Mesendoderm (in vitro differentiated cells): ENCODE data around the gene UMOD.
"Not testable (repeated sequence)": the region's sequence is repeated elsewhere in the genome, so short reads cannot be mapped to it uniquely, and the experiment has no call there.

Experiments
- DNase-seq: peaks from one replicate; pipeline ENCODE4 v3.0.0; 2013
- H2AK5ac ChIP-seq: 2 replicates; pipeline ENCODE4 v1.6.1; 2013; ENCODE audit warnings: low read length, inconsistent platforms
- H2BK120ac ChIP-seq: 2 replicates; pipeline ENCODE4 v1.6.1; 2013; ENCODE audit warnings: low read depth, mild to moderate bottlenecking, low read length, moderate library complexity, mixed read lengths
- H2BK15ac ChIP-seq: replicated peaks from 2 replicates; pipeline ENCODE4 v1.6.1; 2013; ENCODE audit warnings: low read depth, mild to moderate bottlenecking, moderate library complexity
- H2BK5ac ChIP-seq: 2 replicates; pipeline ENCODE4 v1.6.1; 2013; ENCODE audit warnings: low read length, inconsistent platforms
- H3K18ac ChIP-seq: 2 replicates; pipeline ENCODE4 v1.6.1; 2013; ENCODE audit warnings: mild to moderate bottlenecking, low read length, mixed read lengths
- H3K23ac ChIP-seq: one replicate; pipeline ENCODE4 v1.6.1; 2013; ENCODE audit warnings: low read length
- H3K27ac ChIP-seq: 2 replicates; pipeline ENCODE4 v1.5.1; 2013; ENCODE audit warnings: low read depth, mild to moderate bottlenecking, inconsistent platforms, low read length, moderate library complexity
- H3K27me3 ChIP-seq: 2 replicates; pipeline ENCODE4 v1.6.1; 2013; ENCODE audit warnings: low read length, control low read depth, mild to moderate bottlenecking, inconsistent platforms; ENCODE audit not compliant: insufficient read depth, poor library complexity
- H3K36me3 ChIP-seq: 2 replicates; pipeline ENCODE4 v1.6.1; 2013; ENCODE audit warnings: low read length, inconsistent platforms; ENCODE audit not compliant: control insufficient read depth, insufficient read depth
- H3K4ac ChIP-seq: one replicate; pipeline ENCODE4 v1.6.1; 2013; ENCODE audit warnings: low read depth, mild to moderate bottlenecking, low read length, moderate library complexity
- H3K4me1 ChIP-seq: 2 replicates; pipeline ENCODE4 v1.6.1; 2013; ENCODE audit warnings: low read depth, low read length, inconsistent platforms; ENCODE audit not compliant: control insufficient read depth
- H3K4me2 ChIP-seq: 2 replicates; pipeline ENCODE4 v1.6.1; 2013; ENCODE audit warnings: low read length
- H3K4me3 ChIP-seq: 2 replicates; pipeline ENCODE4 v1.5.1; 2013; ENCODE audit warnings: mild to moderate bottlenecking, low read length
- H3K56ac ChIP-seq: one replicate; pipeline ENCODE4 v1.6.1; 2013; ENCODE audit warnings: low read length
- H3K79me1 ChIP-seq: 2 replicates; pipeline ENCODE4 v1.6.1; 2013; ENCODE audit warnings: low read length, inconsistent platforms
- H3K79me2 ChIP-seq: 2 replicates; pipeline ENCODE4 v1.6.1; 2013; ENCODE audit warnings: mild to moderate bottlenecking, low read length; ENCODE audit not compliant: control insufficient read depth, insufficient read depth
- H3K9ac ChIP-seq: 2 replicates; pipeline ENCODE4 v1.6.1; 2013; ENCODE audit warnings: low read length, inconsistent platforms
- H4K5ac ChIP-seq: one replicate; pipeline ENCODE4 v1.6.1; 2013; ENCODE audit warnings: low read length
- H4K8ac ChIP-seq: one replicate; pipeline ENCODE4 v1.6.1; 2013; ENCODE audit warnings: low read depth, mild to moderate bottlenecking, control low read depth, low read length, moderate library complexity
- WGBS: extraction: QIAGEN DNeasy Blood & Tissue Kit; methylation state at CpG from one replicate; pipeline ENCODE4 v1.1.7; 2013; ENCODE audit warnings: low lambda C conversion rate, missing lambda C conversion rate; ENCODE audit not compliant: insufficient coverage; ENCODE audit errors: extremely low coverage; 5-methylcytosine and 5-hydroxymethylcytosine counted together

The UMOD gene

GRCh38 chr16:20314575-20314974, 37.9 kb downstream of the UMOD start:
- H3K36me3 ChIP-seq: no peaks in the 10 kb centered on the region
- no peak for DNase-seq
- no CpG with 5 or more reads among the region's 3 CpGs for WGBS
- no peak overlapping the region for H3K56ac ChIP-seq
- no peak overlapping the region for H3K4me2 ChIP-seq
- H2BK5ac ChIP-seq: no peak overlapping the region
- no peaks in the 10 kb centered on the region for H3K4me1 ChIP-seq
- no peaks in the 10 kb centered on the region for H3K79me1 ChIP-seq
- no peaks in the 10 kb centered on the region for H3K79me2 ChIP-seq
- H4K8ac ChIP-seq: no peak overlapping the region
- H2BK120ac ChIP-seq: no peak overlapping the region
- no peak overlapping the region for H3K4ac ChIP-seq
- H3K9ac ChIP-seq: no peak overlapping the region
- H2BK15ac ChIP-seq: no peak overlapping the region
- no peak overlapping the region for H4K5ac ChIP-seq
- no peak overlapping the region for H3K18ac ChIP-seq
- no peak overlapping the region for H2AK5ac ChIP-seq
- H3K27me3 ChIP-seq: no peaks in the 10 kb centered on the region
- H3K23ac ChIP-seq: no peak overlapping the region
- H3K4me3 ChIP-seq: no peak overlapping the region
- no peak overlapping the region for H3K27ac ChIP-seq

GRCh38 chr16:20313741-20314140, 38.8 kb downstream of the UMOD start:
- no peak overlapping the region for H3K4me3 ChIP-seq
- H2BK120ac ChIP-seq: no peak overlapping the region
- H3K56ac ChIP-seq: no peak overlapping the region
- H3K4me2 ChIP-seq: no peak overlapping the region
- no peak overlapping the region for H2AK5ac ChIP-seq
- no peaks in the 10 kb centered on the region for H3K79me1 ChIP-seq
- no CpG with 5 or more reads among the region's 3 CpGs for WGBS
- no peaks in the 10 kb centered on the region for H3K4me1 ChIP-seq
- no peak overlapping the region for H3K27ac ChIP-seq
- H3K27me3 ChIP-seq: no peaks in the 10 kb centered on the region
- no peak overlapping the region for H3K4ac ChIP-seq
- DNase-seq: no peak
- H2BK5ac ChIP-seq: no peak overlapping the region
- no peaks in the 10 kb centered on the region for H3K79me2 ChIP-seq
- H4K8ac ChIP-seq: no peak overlapping the region
- H3K36me3 ChIP-seq: no peaks in the 10 kb centered on the region
- no peak overlapping the region for H2BK15ac ChIP-seq
- no peak overlapping the region for H3K18ac ChIP-seq
- no peak overlapping the region for H3K9ac ChIP-seq
- H4K5ac ChIP-seq: no peak overlapping the region
- H3K23ac ChIP-seq: no peak overlapping the region

GRCh38 chr16:20312536-20313095, 39.9 kb downstream of the UMOD start:
- H3K56ac ChIP-seq, H3K9ac ChIP-seq, H2BK15ac ChIP-seq, H4K8ac ChIP-seq, H4K5ac ChIP-seq, H3K23ac ChIP-seq, H3K36me3 ChIP-seq, H3K4me1 ChIP-seq, H3K79me2 ChIP-seq, H3K18ac ChIP-seq, H2BK5ac ChIP-seq, H2AK5ac ChIP-seq, H3K4ac ChIP-seq, H3K4me3 ChIP-seq, H3K27ac ChIP-seq, H2BK120ac ChIP-seq, H3K4me2 ChIP-seq, H3K79me1 ChIP-seq, DNase-seq, H3K27me3 ChIP-seq: not testable (repeated sequence)
- no CpG with 5 or more reads among the region's 7 CpGs for WGBS

GRCh38 chr16:20311548-20311947, 41.0 kb downstream of the UMOD start:
- Histone ChIP-seq H2BK120ac (no peak overlapping the region), H3K18ac (no peak overlapping the region), H2BK5ac (no peak overlapping the region), H3K36me3 (no peaks in the 10 kb centered on the region), H2AK5ac (no peak overlapping the region), H3K27ac (no peak overlapping the region), H3K23ac (no peak overlapping the region), H3K4ac (no peak overlapping the region), H2BK15ac (no peak overlapping the region), H3K27me3 (no peaks in the 10 kb centered on the region), H4K5ac (no peak overlapping the region), H3K4me1 (no peaks in the 10 kb centered on the region), H3K79me1 (no peaks in the 10 kb centered on the region), H3K79me2 (no peaks in the 10 kb centered on the region), H3K4me2 (no peak overlapping the region), H3K9ac (no peak overlapping the region), H3K56ac (no peak overlapping the region), H3K4me3 (no peak overlapping the region), H4K8ac (no peak overlapping the region)
- DNase-seq: no peak
- WGBS: no CpG with 5 or more reads among the region's 2 CpGs

- no peak overlapping the region for H3K27ac ChIP-seq
- no peaks in the 10 kb centered on the region for H3K4me1 ChIP-seq
- H3K9ac ChIP-seq: no peak overlapping the region
- H3K79me1 ChIP-seq: no peaks in the 10 kb centered on the region
- DNase-seq: no peak
- no CpG with 5 or more reads among the region's 11 CpGs for WGBS
- H3K23ac ChIP-seq: no peak overlapping the region
- no peaks in the 10 kb centered on the region for H3K79me2 ChIP-seq
- H4K8ac ChIP-seq: no peak overlapping the region
- H4K5ac ChIP-seq: no peak overlapping the region
- H3K4ac ChIP-seq: no peak overlapping the region
- H2BK120ac ChIP-seq: no peak overlapping the region
- H2AK5ac ChIP-seq: no peak overlapping the region
- no peak overlapping the region for H2BK15ac ChIP-seq
- H3K56ac ChIP-seq: no peak overlapping the region
- no peak overlapping the region for H3K4me2 ChIP-seq
- no peak overlapping the region for H2BK5ac ChIP-seq
- H3K36me3 ChIP-seq: no peaks in the 10 kb centered on the region
- no peak overlapping the region for H3K4me3 ChIP-seq
- H3K18ac ChIP-seq: no peak overlapping the region
- H3K27me3 ChIP-seq: no peaks in the 10 kb centered on the region
These were observed 41.8 kb downstream of the UMOD start for GRCh38 chr16:20310421-20311395.
